Left lung (tissue), 10 donors: ENCODE results near the gene DCP1B. TPM values are rescaled to one million over a fixed set of nuclear protein-coding genes. Genes with fewer than 3 reads are reported as not detected.

ENCODE experiments used
- ATAC-seq: fragments of 200-7000 bp; cut with Tn5 transposase; one replicate; pipeline ENCODE4 v1.9.1; 2020; ENCODE audit warnings: moderate library complexity
- DNase-seq, 4 donors: peaks; one replicate each; pipeline ENCODE4 v3.0.0-alpha.2; 2013 to 2020
- H3K27ac ChIP-seq, 2 donors: fragments of 200-600 bp; sonication (generic) in 1 of 2; one replicate each; pipeline versions ENCODE4 v1.5.0 to v1.8.0; 2020 to 2021
- H3K27me3 ChIP-seq, 2 donors: fragments of 200-600 bp; sonication (generic) in 1 of 2; one replicate each; pipeline versions ENCODE4 v1.5.0 to v1.8.0; 2020 to 2021
- H3K36me3 ChIP-seq, 2 donors: fragments of 200-600 bp; sonication (generic) in 1 of 2; one replicate each; pipeline versions ENCODE4 v1.5.0 to v1.8.0; 2020 to 2021
- H3K4me1 ChIP-seq, 2 donors: fragments of 200-600 bp; one replicate each; pipeline ENCODE4 v1.8.0; 2021
- H3K4me3 ChIP-seq, 2 donors: fragments of 200-600 bp; sonication (generic) in 1 of 2; one replicate each; pipeline versions ENCODE4 v1.5.0 to v1.8.0; 2020 to 2021; ENCODE audit warnings: mild to moderate bottlenecking in 1 of 2
- H3K9me3 ChIP-seq, 2 donors: fragments of 200-600 bp; sonication (generic) in 1 of 2; one replicate each; pipeline versions ENCODE4 v1.5.0 to v1.8.0; 2020 to 2021
- CTCF ChIP-seq, 2 donors: fragments of 200-600 bp; sonication (generic) in 1 of 2; IDR thresholded peaks; one replicate each; pipeline versions ENCODE4 v1.5.0 to v1.8.0; 2021; ENCODE audit warnings: antibody characterized with exemption in 2 of 2
- intact Hi-C, 2 donors: fragments of 100-400 bp; cut with DNase I; formaldehyde crosslinking; loops; one replicate each; pipeline versions ENCODE4 v1.11.2 to v1.14.2; 2022
- polyA plus RNA-seq, 6 donors: library from polyadenylated mRNA; unstranded; fragments of 120-200 nt; gene quantifications; one replicate each; pipeline ENCODE4 v1.2.1, GENCODE V29; 2013; ENCODE audit not compliant: insufficient read length in 6 of 6
- total RNA-seq, 2 donors: library from RNA; stranded (reverse); fragmentation: NEBNext Ultra II Directional; extraction: Animal tissue kit (Norgen Biotek cat#: 25700); gene quantifications; one replicate each; pipeline ENCODE4 v1.2.1, GENCODE V29; 2021
- donor health status: DM: no; HTN: yes; CAD: no.
- donor health status: DM: no; HTN: no; CAD: no.

DCP1B gene
- total and polyA plus RNA-seq, 8 donors, result 9.8 to 33.4 (median 28.5) TPM

GRCh38 chr12:1914114-1914911 is 89.9 kb downstream of the DCP1B start:
- Histone ChIP-seq H3K9me3 (no peaks in the 10 kb centered on the region), H3K4me1 (peaks cover 0 to 16% of the 10 kb centered on the region in 2 donors), H3K4me3 (no peak overlapping the region), H3K36me3 (no peaks in the 10 kb centered on the region), H3K27ac (no peak overlapping the region), H3K27me3 (peaks cover 0 to 47% of the 10 kb centered on the region in 2 donors)
- DNase-seq, result peak in 1 of 4 donors; percentile 25
- no peak for ATAC-seq
- intact Hi-C loops, result no loop called here
- TF ChIP-seq CTCF (IDR thresholded peaks at IDR 0.05), result no peak

- peak in 1 of 4 donors; percentile 46 for DNase-seq
These were observed 90.7 kb downstream of the DCP1B start for GRCh38 chr12:1913377-1914113.

GRCh38 chr12:1912580-1913376 is 91.5 kb downstream of the DCP1B start:
- Histone ChIP-seq H3K9me3 (no peaks in the 10 kb centered on the region), H3K4me1 (peaks cover 3 to 8% of the 10 kb centered on the region in 2 donors), H3K36me3 (no peaks in the 10 kb centered on the region), H3K27me3 (peaks cover 0 to 56% of the 10 kb centered on the region in 2 donors), H3K4me3 (no peak overlapping the region), H3K27ac (no peak overlapping the region)
- TF ChIP-seq CTCF (IDR thresholded peaks at IDR 0.05), result no peak
- ATAC-seq (no peak), DNase-seq (peak in 1 of 4 donors; percentile 57)
- intact Hi-C loops, result no loop called here

More at GRCh38 chr12:1913377-1914113, 90.7 kb downstream of the DCP1B start:
- no peak for ATAC-seq
- intact Hi-C loops, result no loop called here
- TF ChIP-seq CTCF (IDR thresholded peaks at IDR 0.05), result no peak
- H3K27me3 ChIP-seq, result peaks cover 0 to 48% of the 10 kb centered on the region in 2 donors
- H3K27ac ChIP-seq, result no peak overlapping the region
- no peaks in the 10 kb centered on the region for H3K9me3 ChIP-seq
- H3K4me1 ChIP-seq, result peaks cover 0 to 16% of the 10 kb centered on the region in 2 donors
- H3K36me3 ChIP-seq, result no peaks in the 10 kb centered on the region
- no peak overlapping the region for H3K4me3 ChIP-seq

- intact Hi-C loops, result no loop called here
- H3K27ac ChIP-seq, result no peak overlapping the region
- DNase-seq, result peak in 1 of 4 donors; percentile 51
- H3K9me3 ChIP-seq, result peaks cover 0 to under 1% of the 10 kb centered on the region in 2 donors
- peaks cover 0 to 56% of the 10 kb centered on the region in 2 donors for H3K27me3 ChIP-seq
- peaks cover 0 to 4% of the 10 kb centered on the region in 2 donors for H3K4me1 ChIP-seq
- no peaks in the 10 kb centered on the region for H3K36me3 ChIP-seq
- ATAC-seq, result no peak
- no peak overlapping the region for H3K4me3 ChIP-seq
- no peak for TF ChIP-seq CTCF (IDR thresholded peaks at IDR 0.05)
These were observed 92.4 kb downstream of the DCP1B start for GRCh38 chr12:1911598-1912575.
